HCT116 (cell line): ENCODE results near the gene OTOG. TPM values are rescaled to one million over a fixed set of nuclear protein-coding genes. Genes with fewer than 3 reads are reported as not detected.

ENCODE experiments used
- ATAC-seq: fragments of 200-7000 bp; cut with Tn5 transposase; 2 replicates; pipeline ENCODE4 v1.9.1; 2020; ENCODE audit warnings: mild to moderate bottlenecking, moderate library complexity
- BruUV-seq: library from RNA; stranded (reverse); fragments of 400-500 nt; replicated peaks from 2 replicates; lab custom pipeline; 2021; lab: Mats Ljungman, UMichigan
- CTCF ChIA-PET: fragments of 300-600 bp; sonication (Branson Sonifier 250); formaldehyde crosslinking; loops from one replicate; lab custom pipeline; 2021; ENCODE audit warnings: antibody characterized with exemption; lab: Charles Lee
- POLR2A ChIA-PET: fragments of 300-600, 350-600 bp; sonication (Branson Sonifier 250); formaldehyde crosslinking; loops from one replicate; lab custom pipeline; 2021; ENCODE audit warnings: antibody characterized with exemption; lab: Charles Lee
- RAD21 ChIA-PET, 2 experiments: fragments of 300-600 bp; sonication (Branson Sonifier 250); formaldehyde crosslinking; loops; one replicate each; lab custom pipeline; 2023; ENCODE audit warnings: low total read pairs in 2 of 2; ENCODE audit not compliant: uncharacterized antibody in 2 of 2, unreplicated experiment in 2 of 2, low non-redundant PET in 1 of 2; lab: Charles Lee
- DNase-seq: peaks from one replicate; pipeline ENCODE4 v3.0.0-alpha.2; 2010; ENCODE audit warnings: low read depth, low spot score
- H2AFZ ChIP-seq: fragments of 200-600 bp; shearing (Covaris generic), sonication (generic); 2 replicates; pipeline ENCODE4 v1.6.1; 2017; ENCODE audit warnings: low read depth, mixed run types, mixed read lengths, antibody characterized with exemption, low read length; ENCODE audit not compliant: poor library complexity, severe bottlenecking
- H3K27ac ChIP-seq: 2 replicates; pipeline ENCODE4 v1.5.1; 2012; ENCODE audit warnings: low read depth, low read length
- H3K27me3 ChIP-seq: fragments of 200-600 bp; sonication (generic); 2 replicates; pipeline ENCODE4 v1.6.1; 2016; ENCODE audit warnings: mixed run types, low read length, mixed read lengths; ENCODE audit not compliant: insufficient read depth
- H3K36me3 ChIP-seq, 2 experiments: fragments of 200-500 bp in 1 of 2; fragments of 200-600 bp in 1 of 2; sonication (Bioruptor generic) in 1 of 2; sonication (generic) in 1 of 2; 2 replicates each; pipeline versions ENCODE4 v1.5.1 to v1.6.1; 2014 to 2016; ENCODE audit warnings: low read length in 2 of 2, inconsistent platforms in 1 of 2, mixed read lengths in 1 of 2, mixed run types in 1 of 2; ENCODE audit not compliant: insufficient read depth in 2 of 2, control insufficient read depth in 1 of 2
- H3K4me1 ChIP-seq, 2 experiments: fragments of 200-600 bp in 1 of 2; sonication (generic) in 1 of 2; 2 replicates each; pipeline versions ENCODE4 v1.5.1 to v1.6.1; 2012 to 2017; ENCODE audit warnings: low read length in 2 of 2, inconsistent platforms in 1 of 2, mild to moderate bottlenecking in 1 of 2, mixed read lengths in 1 of 2, mixed run types in 1 of 2, moderate library complexity in 1 of 2; ENCODE audit not compliant: insufficient read depth in 2 of 2, control insufficient read depth in 1 of 2
- H3K4me2 ChIP-seq: fragments of 200-600 bp; sonication (generic); 2 replicates; pipeline ENCODE4 v1.6.1; 2017; ENCODE audit warnings: mixed run types, low read length, mixed read lengths
- H3K4me3 ChIP-seq, 2 experiments: fragments of 200-600 bp in 1 of 2; sonication (generic) in 1 of 2; replicated peaks in 1 of 2; 2 replicates each; pipeline ENCODE4 v1.5.1; 2011 to 2016; ENCODE audit warnings: low read length in 2 of 2, control low read depth in 1 of 2, low read depth in 1 of 2, mild to moderate bottlenecking in 1 of 2, mixed read lengths in 1 of 2, mixed run types in 1 of 2
- H3K79me2 ChIP-seq: fragments of 200-600 bp; sonication (generic); 2 replicates; pipeline ENCODE4 v1.6.1; 2017; ENCODE audit warnings: mild to moderate bottlenecking, mixed run types, low read length, moderate library complexity, mixed read lengths; ENCODE audit not compliant: insufficient read depth
- H3K9ac ChIP-seq: fragments of 200-600 bp; sonication (generic); 2 replicates; pipeline ENCODE4 v1.6.1; 2016; ENCODE audit warnings: low read length, mixed read lengths
- H3K9me2 ChIP-seq: fragments of 200-600 bp; sonication (generic), shearing (Covaris generic); 2 replicates; pipeline ENCODE4 v1.6.1; 2017; ENCODE audit warnings: mixed run types, mild to moderate bottlenecking, moderate library complexity; ENCODE audit not compliant: insufficient read depth
- H3K9me3 ChIP-seq, 2 experiments: fragments of 200-500 bp in 1 of 2; fragments of 200-600 bp in 1 of 2; sonication (Bioruptor generic) in 1 of 2; sonication (generic) in 1 of 2; 2 replicates each; pipeline ENCODE4 v1.6.1; 2014 to 2017; ENCODE audit warnings: low read length in 2 of 2, mixed read lengths in 2 of 2, inconsistent platforms in 1 of 2, low read depth in 1 of 2, mild to moderate bottlenecking in 1 of 2, mixed run types in 1 of 2, moderate library complexity in 1 of 2; ENCODE audit not compliant: control insufficient read depth in 1 of 2, insufficient read depth in 1 of 2
- H4K20me1 ChIP-seq: fragments of 200-600 bp; sonication (generic), shearing (Covaris generic); 2 replicates; pipeline ENCODE4 v1.6.1; 2017; ENCODE audit warnings: mixed run types, mild to moderate bottlenecking, moderate library complexity; ENCODE audit not compliant: insufficient read depth
- ATF3 ChIP-seq: IDR thresholded peaks from 2 replicates; pipeline ENCODE4 v1.6.1; 2012
- CBX3 ChIP-seq: IDR thresholded peaks from 2 replicates; pipeline ENCODE4 v1.6.1; 2012; ENCODE audit warnings: low read depth
- CEBPB ChIP-seq: IDR thresholded peaks from 2 replicates; pipeline ENCODE4 v1.6.1; 2012; ENCODE audit warnings: low read depth
- CTCF ChIP-seq, 3 experiments: fragments of 200-600 bp in 1 of 3; sonication (generic) in 1 of 3; IDR thresholded peaks in 2 of 3; conservative IDR thresholded peaks in 1 of 3; 2 replicates each; pipeline ENCODE4 v1.5.1; 2012 to 2017; ENCODE audit warnings: low read depth in 2 of 3, low read length in 2 of 3, antibody characterized with exemption in 1 of 3, borderline replicate concordance in 1 of 3, control low read depth in 1 of 3, mild to moderate bottlenecking in 1 of 3, mixed read lengths in 1 of 3, mixed run types in 1 of 3, moderate library complexity in 1 of 3; ENCODE audit not compliant: insufficient read depth in 1 of 3
- ELF1 ChIP-seq: IDR thresholded peaks from 2 replicates; pipeline ENCODE4 v1.6.1; 2012; ENCODE audit warnings: low read depth, borderline replicate concordance
- EZH2 ChIP-seq: fragments of 200-600 bp; sonication (generic); IDR thresholded peaks from 2 replicates; pipeline ENCODE4 v1.6.1; 2017; ENCODE audit warnings: antibody characterized with exemption, mixed run types
- EZH2phosphoT487 ChIP-seq: fragments of 200-600 bp; IDR thresholded peaks from 2 replicates; pipeline ENCODE4 v1.6.1; 2018; ENCODE audit warnings: antibody characterized with exemption, borderline replicate concordance
- FOSL1 ChIP-seq: IDR thresholded peaks from 2 replicates; pipeline ENCODE4 v1.6.1; 2012; ENCODE audit warnings: low read depth
- JUND ChIP-seq: IDR thresholded peaks from 2 replicates; pipeline ENCODE4 v1.6.1; 2012
- POLR2A ChIP-seq: IDR thresholded peaks from 2 replicates; pipeline ENCODE4 v1.7.0; 2011; ENCODE audit warnings: borderline replicate concordance; ENCODE audit not compliant: insufficient read depth, insufficient read length; ENCODE audit errors: extremely low read depth
- RAD21 ChIP-seq: IDR thresholded peaks from 2 replicates; pipeline ENCODE4 v1.6.1; 2012; ENCODE audit warnings: low read depth, mild to moderate bottlenecking
- REST ChIP-seq: IDR thresholded peaks from 2 replicates; pipeline ENCODE4 v1.6.1; 2012; ENCODE audit warnings: low read depth
- SIN3A ChIP-seq: IDR thresholded peaks from 2 replicates; pipeline ENCODE4 v1.6.1; 2012; ENCODE audit warnings: low read depth
- YY1 ChIP-seq: IDR thresholded peaks from 2 replicates; pipeline ENCODE4 v1.6.1; 2011; ENCODE audit warnings: low read length, low read depth, moderate library complexity, mild to moderate bottlenecking; ENCODE audit not compliant: insufficient replicate concordance; ENCODE audit errors: extremely low read depth
- ZFX ChIP-seq: fragments of 450-650 bp; IDR thresholded peaks from 2 replicates; pipeline ENCODE4 v1.6.1; 2017
- intact Hi-C: fragments of 100-400 bp; cut with micrococcal nuclease; formaldehyde crosslinking; loops from 2 replicates; pipeline ENCODE4 v1.10.0; 2022
- total RNA-seq: library from RNA; stranded (reverse); gene quantifications from one replicate; pipeline ENCODE4 v1.2.1, GENCODE V29; 2021; ENCODE audit not compliant: unreplicated experiment
- TF ChIP-seq, protein P1 (sequence below): IDR thresholded peaks from 2 replicates; pipeline ENCODE4 v1.6.1; 2012
- TF ChIP-seq, protein P2 (sequence below): IDR thresholded peaks from 2 replicates; pipeline ENCODE4 v1.6.1; 2011; ENCODE audit warnings: mild to moderate bottlenecking, low read length, moderate library complexity; ENCODE audit not compliant: insufficient replicate concordance; ENCODE audit errors: extremely low read depth

Gene OTOG
- total RNA-seq, 1 experiment from 2014 or later, result 0.07 TPM

- Histone ChIP-seq H3K9ac (no peak overlapping the region), H3K27me3 (no peaks in the 10 kb centered on the region), H3K9me2 (no peaks in the 10 kb centered on the region), H3K27ac (no peak overlapping the region), H3K4me1 (peaks cover 4 to 25% of the 10 kb centered on the region in 2 experiments; a peak in 3 of 4 replicates), H3K4me3 (no peak overlapping the region), H3K79me2 (no peaks in the 10 kb centered on the region), H2AFZ (no peak overlapping the region), H3K4me2 (no peak overlapping the region), H4K20me1 (no peaks in the 10 kb centered on the region), H3K9me3 (no peaks in the 10 kb centered on the region), H3K36me3 (no peaks in the 10 kb centered on the region)
- TF ChIP-seq, protein P1, sequence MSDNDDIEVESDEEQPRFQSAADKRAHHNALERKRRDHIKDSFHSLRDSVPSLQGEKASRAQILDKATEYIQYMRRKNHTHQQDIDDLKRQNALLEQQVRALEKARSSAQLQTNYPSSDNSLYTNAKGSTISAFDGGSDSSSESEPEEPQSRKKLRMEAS, result no peak
- TF ChIP-seq FOSL1 (no peak), CEBPB (no peak), CTCF (IDR thresholded peaks at IDR 0.05 in 2 of 3, conservative IDR thresholded peaks at IDR 0.05 in 1 of 3; ENCODE audit: borderline replicate concordance in 1 of 3, insufficient read depth in 1 of 3, low read depth in 2 of 3, low read length in 2 of 3) (no peak), ZFX (no peak), RAD21 (no peak), REST (no peak), CBX3 (no peak), SIN3A (no peak), ATF3 (no peak), YY1 (no peak), JUND (no peak), EZH2 (no peak), ELF1 (no peak), EZH2phosphoT487 (no peak), POLR2A (no peak)
- TF ChIP-seq, protein P2, sequence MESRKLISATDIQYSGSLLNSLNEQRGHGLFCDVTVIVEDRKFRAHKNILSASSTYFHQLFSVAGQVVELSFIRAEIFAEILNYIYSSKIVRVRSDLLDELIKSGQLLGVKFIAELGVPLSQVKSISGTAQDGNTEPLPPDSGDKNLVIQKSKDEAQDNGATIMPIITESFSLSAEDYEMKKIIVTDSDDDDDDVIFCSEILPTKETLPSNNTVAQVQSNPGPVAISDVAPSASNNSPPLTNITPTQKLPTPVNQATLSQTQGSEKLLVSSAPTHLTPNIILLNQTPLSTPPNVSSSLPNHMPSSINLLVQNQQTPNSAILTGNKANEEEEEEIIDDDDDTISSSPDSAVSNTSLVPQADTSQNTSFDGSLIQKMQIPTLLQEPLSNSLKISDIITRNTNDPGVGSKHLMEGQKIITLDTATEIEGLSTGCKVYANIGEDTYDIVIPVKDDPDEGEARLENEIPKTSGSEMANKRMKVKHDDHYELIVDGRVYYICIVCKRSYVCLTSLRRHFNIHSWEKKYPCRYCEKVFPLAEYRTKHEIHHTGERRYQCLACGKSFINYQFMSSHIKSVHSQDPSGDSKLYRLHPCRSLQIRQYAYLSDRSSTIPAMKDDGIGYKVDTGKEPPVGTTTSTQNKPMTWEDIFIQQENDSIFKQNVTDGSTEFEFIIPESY, result no peak
- intact Hi-C loops, result no loop called here
- ChIA-PET CTCF (interaction anchor here (2.5 kb wide), 1 partner anchor 18 kb away, joined by 15 read pairs; no protein-coding TSS in a partner anchor), POLR2A (no interaction called here), RAD21 (no interaction called here)
- ATAC-seq (no peak), DNase-seq (no peak)
- no TSS peak for BruUV-seq
Observed at GRCh38 chr11:17546240-17546639, 819 bp upstream of the OTOG start.
